GM06990 (cell line): ENCODE results near the gene MLYCD.

Source experiments
- DNase-seq: peaks from one replicate; pipeline ENCODE4 v3.0.0-alpha.2; 2011; ENCODE audit not compliant: insufficient read length; ENCODE audit errors: extremely low read depth
- H3K27me3 ChIP-seq: replicated peaks from 2 replicates; pipeline ENCODE4 v1.6.0; 2011; ENCODE audit warnings: low read length; ENCODE audit not compliant: control insufficient read depth, insufficient read depth
- H3K36me3 ChIP-seq: 2 replicates; pipeline ENCODE4 v1.5.1; 2011; ENCODE audit warnings: low read length; ENCODE audit not compliant: control insufficient read depth, insufficient read depth
- H3K4me3 ChIP-seq: replicated peaks from 2 replicates; pipeline ENCODE4 v1.5.1; 2011; ENCODE audit warnings: low read depth, mild to moderate bottlenecking, control low read depth, low read length
- TF ChIP-seq, protein P1 (sequence below): IDR thresholded peaks from 2 replicates; pipeline ENCODE4 v1.5.1; 2011; ENCODE audit warnings: low read length, control low read depth, mild to moderate bottlenecking, inconsistent platforms; ENCODE audit not compliant: insufficient read depth, poor library complexity, severe bottlenecking

MLYCD gene

DNA sequence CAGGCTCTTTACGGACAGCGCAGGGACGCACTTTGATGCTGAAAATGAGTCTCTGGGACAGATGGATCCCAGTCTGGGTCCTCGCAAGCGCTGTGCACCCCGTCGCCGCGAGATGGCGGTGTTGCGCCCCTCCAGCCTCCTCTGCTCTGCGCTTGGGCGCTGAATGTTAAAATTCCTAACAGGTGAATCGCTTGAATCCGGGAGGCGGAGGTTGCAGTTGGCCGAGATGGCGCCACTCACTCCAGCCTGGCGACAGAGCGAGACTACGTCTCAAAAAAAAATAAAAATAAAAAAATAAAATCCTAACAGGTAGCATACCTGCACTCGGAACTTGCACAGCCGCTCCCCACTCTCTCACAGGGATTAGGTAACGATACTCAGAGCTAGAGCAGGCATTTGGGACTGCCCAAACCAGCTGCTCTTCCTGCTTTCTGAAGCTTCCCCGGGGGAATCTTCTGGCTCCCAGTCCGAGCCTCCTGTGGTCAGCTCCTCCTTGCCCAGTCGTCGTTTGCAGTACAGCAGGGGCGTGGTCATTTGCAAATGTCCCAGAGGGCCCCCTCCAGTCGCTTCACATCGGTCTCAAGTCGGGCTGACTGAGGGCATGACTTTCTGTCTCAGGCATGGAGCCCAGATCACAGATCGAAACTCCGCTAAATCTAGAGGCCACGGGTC is 27.9 kb downstream of the MLYCD start:
- no peak overlapping the region for H3K4me3 ChIP-seq
- DNase-seq, result peak; percentile 60
- no peaks in the 10 kb centered on the region for H3K27me3 ChIP-seq
- no peaks in the 10 kb centered on the region; the same call in none of the 2 replicates for H3K36me3 ChIP-seq
- TF ChIP-seq, protein P1, sequence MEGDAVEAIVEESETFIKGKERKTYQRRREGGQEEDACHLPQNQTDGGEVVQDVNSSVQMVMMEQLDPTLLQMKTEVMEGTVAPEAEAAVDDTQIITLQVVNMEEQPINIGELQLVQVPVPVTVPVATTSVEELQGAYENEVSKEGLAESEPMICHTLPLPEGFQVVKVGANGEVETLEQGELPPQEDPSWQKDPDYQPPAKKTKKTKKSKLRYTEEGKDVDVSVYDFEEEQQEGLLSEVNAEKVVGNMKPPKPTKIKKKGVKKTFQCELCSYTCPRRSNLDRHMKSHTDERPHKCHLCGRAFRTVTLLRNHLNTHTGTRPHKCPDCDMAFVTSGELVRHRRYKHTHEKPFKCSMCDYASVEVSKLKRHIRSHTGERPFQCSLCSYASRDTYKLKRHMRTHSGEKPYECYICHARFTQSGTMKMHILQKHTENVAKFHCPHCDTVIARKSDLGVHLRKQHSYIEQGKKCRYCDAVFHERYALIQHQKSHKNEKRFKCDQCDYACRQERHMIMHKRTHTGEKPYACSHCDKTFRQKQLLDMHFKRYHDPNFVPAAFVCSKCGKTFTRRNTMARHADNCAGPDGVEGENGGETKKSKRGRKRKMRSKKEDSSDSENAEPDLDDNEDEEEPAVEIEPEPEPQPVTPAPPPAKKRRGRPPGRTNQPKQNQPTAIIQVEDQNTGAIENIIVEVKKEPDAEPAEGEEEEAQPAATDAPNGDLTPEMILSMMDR, result peak; percentile 91

DNA sequence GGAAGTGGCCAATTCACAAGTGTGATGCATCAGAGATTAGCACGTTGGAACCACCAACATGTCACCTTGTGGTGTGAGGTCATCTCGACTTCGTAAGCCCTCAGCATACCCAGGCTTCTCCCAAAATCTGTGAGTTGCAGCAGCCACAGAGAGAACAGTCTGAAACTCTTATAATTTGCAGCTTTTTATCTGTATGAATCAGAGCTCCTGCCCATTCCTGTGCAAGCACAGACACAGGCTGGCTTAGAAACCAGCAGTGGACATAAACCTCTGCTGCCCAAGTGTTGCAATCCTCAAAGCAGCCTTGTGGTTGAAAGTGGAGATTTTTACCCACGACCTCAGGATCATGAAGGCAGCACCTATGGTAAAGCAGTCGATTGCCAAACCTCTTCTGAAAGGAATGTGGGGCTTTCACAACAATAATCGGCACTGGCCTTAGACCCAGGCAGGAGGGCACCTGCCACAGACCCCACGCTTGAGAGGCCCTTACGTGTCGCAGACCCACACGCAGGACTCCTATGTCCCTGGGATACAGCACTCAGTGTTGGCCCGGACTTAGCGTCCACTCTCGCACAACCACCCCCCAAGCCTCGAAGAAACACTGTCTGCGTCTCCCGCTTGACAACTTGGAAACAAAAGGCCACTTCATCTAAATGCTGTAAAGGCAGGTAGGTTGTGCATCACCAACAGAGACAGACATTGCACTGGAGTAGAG is 29.6 kb downstream of the MLYCD start:
- DNase-seq, result no peak
- TF ChIP-seq, protein P1, result no peak
- no peaks in the 10 kb centered on the region; the same call in none of the 2 replicates for H3K36me3 ChIP-seq
- no peak overlapping the region for H3K4me3 ChIP-seq
- no peaks in the 10 kb centered on the region for H3K27me3 ChIP-seq

DNA sequence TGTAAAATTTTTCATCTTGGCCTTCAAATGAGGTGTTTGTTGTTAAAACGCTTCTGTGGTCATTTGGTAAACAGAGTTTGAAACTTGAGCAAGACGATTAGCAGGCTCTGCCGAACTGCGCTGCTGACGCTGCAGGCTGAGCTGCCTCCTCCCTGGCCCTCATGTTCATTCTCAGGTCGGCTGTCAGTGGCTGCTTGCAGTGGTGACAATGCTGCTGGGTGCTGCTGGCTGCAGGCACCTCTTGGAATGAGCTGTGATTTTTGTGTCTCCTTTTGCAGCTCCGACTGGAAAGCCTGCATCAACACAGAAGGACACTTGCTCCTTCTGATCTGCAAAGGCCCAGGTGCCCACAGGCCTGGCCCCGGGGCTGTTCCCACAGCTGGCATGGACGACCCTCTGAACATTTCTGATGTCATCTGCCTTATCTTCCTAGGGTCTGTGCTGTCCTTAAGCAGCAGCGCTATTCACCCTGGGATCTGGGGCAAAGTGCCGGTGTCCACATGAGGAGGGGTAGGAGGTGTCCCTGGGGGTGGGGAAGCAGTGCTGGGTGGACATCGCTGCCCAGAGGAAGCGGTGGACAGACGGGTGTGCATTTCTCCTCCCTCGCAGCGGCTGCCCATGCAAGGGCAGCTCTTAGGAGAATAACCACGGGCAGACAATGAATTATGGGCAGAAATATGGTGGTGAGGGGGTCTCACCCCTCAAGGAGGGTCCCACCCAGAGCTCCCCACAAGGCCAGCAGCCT is 31.1 kb downstream of the MLYCD start:
- TF ChIP-seq, protein P1, result no peak
- H3K27me3 ChIP-seq, result no peaks in the 10 kb centered on the region
- H3K36me3 ChIP-seq, result no peaks in the 10 kb centered on the region; the same call in 1 of the 2 replicates
- no peak for DNase-seq
- no peak overlapping the region for H3K4me3 ChIP-seq

DNA sequence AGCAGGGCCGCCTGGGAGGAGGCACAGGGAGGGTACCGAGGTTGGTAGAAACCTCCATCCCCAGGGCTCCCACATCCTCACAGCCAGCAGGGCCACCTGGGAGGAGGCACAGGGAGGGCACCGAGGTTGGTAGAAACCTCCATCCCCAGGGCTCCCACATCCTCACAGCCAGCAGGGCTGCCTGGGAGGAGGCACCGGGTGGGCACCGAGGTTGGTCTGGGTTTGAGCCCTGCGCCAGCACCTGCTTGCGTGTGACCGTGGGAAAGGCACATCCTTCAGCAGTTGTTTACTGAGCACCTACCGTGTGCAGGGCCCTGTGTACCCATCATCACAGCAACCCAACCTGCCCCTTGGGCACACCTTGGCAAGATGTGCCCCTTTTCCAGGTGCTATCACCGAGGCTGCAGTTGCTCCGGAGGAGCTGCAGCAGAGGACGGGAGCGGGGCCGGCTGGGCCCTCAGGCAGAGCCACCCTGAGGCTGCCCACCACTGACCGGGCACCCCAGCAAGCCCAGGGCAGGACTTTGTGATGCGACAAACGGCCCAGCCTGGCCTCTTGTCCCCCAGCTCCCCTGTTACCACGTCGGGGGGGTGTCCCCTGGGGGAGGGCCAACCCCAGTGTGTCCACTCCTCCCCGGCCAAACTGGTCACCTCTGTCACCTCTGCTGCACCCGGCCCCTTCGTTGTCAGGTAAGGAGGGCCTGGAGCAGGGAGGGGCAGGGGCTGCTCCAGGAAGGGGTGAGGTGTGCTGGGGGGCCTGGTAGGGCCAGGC is 32.0 kb downstream of the MLYCD start:
- DNase-seq, result no peak
- TF ChIP-seq, protein P1, result no peak
- H3K4me3 ChIP-seq, result no peak overlapping the region
- no peaks in the 10 kb centered on the region for H3K27me3 ChIP-seq
- no peaks in the 10 kb centered on the region; the same call in 1 of the 2 replicates for H3K36me3 ChIP-seq

DNA sequence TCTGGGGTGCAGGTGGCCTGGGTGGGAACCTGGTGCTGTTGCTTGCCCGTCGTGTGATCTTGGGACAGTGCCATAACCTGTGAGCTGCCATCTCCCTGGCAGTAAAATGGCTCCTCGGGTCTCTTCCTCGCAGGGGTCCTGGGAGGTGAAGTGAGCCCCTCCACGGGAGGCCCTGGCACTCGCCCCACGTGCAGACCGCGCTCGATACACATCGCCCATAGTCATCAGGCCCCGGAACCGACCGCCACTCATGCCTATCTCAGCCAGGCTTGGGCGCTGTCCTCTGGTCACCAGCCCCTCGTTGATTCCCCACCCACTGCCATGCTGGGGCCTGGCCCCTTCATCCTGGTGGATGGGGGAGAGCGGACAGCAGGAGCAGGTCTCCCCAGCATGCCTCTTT is 32.6 kb downstream of the MLYCD start:
- TF ChIP-seq, protein P1, result no peak
- H3K36me3 ChIP-seq, result no peaks in the 10 kb centered on the region; the same call in 1 of the 2 replicates
- H3K4me3 ChIP-seq, result no peak overlapping the region
- no peaks in the 10 kb centered on the region for H3K27me3 ChIP-seq
- no peak for DNase-seq
